ENCODE data around the gene PBRM1.
"Not testable (repeated sequence)": the region's sequence is repeated elsewhere in the genome, so short reads cannot be mapped to it uniquely, and the experiment has no call there.

The PBRM1 gene

DNA sequence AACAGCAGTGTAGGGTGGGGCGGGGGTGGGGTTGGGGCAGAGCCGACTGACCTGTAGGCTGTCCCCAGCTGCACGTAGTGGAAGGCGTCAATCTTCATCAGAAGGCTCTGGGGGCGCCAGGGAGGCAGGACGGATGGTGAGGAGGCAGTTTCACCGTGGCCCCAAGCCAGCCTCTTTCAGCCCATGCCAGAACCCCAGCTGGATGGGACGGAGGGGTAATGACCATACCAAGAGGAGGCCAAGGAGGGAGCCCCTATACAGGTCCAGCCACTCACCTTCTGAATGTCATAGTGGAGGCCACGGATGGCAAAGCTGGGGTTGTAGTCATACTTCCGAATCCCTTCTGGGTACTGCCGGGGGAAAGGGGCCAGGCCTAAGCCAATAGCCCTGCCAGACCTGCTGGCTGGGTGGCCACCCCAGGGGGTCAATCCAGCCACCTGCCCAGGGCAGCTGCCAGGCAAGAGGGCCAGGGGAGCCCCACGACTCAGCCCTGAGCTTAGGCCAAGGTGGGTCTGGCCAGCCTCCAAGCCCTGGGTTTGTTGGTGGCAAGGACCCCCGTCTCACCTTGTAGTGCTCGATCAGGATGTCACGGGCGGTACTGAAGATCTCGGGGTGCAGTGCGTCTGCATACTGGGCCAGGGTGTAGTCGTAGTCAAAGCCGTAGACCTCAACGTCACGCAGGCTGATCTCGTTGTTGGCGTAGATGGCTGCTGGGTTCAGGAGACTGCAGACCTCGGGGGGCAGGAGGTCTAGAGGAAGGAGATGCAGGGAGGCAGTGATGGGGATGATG lies 156.9 kb downstream of the PBRM1 start:
- no peak overlapping the region for H3K27ac ChIP-seq (ENCODE audit: low read length)
- H3K4me1 ChIP-seq (ENCODE audit: control insufficient read depth, insufficient read depth, low read length) = peaks cover 20% of the 10 kb centered on the region
- H3K4me3 ChIP-seq (ENCODE audit: low read length in 2 of 2) = no peak overlapping the region
- no peak overlapping the region for H3K9ac ChIP-seq (ENCODE audit: low read length in 2 of 2)
- no peaks in the 10 kb centered on the region for H3K9me3 ChIP-seq (ENCODE audit: control insufficient read depth in 2 of 2, low read length in 2 of 2)
- H3K36me3 ChIP-seq (ENCODE audit: control insufficient read depth in 2 of 2, insufficient read depth in 2 of 2, low read length in 2 of 2) = peaks cover 0 to 8% of the 10 kb centered on the region in 2 donors
- no peaks in the 10 kb centered on the region for H3K27me3 ChIP-seq (ENCODE audit: control insufficient read depth in 1 of 2, insufficient read depth in 2 of 2, low read length in 2 of 2)

- Histone ChIP-seq H3K9me3 (ENCODE audit: control insufficient read depth in 2 of 2, low read length in 2 of 2) (no peaks in the 10 kb centered on the region), H3K27ac (ENCODE audit: low read length) (no peak overlapping the region), H3K9ac (ENCODE audit: low read length in 2 of 2) (no peak overlapping the region), H3K27me3 (ENCODE audit: control insufficient read depth in 1 of 2, insufficient read depth in 2 of 2, low read length in 2 of 2) (no peaks in the 10 kb centered on the region), H3K4me3 (ENCODE audit: low read length in 2 of 2) (no peak overlapping the region), H3K4me1 (ENCODE audit: control insufficient read depth, insufficient read depth, low read length) (peaks cover 19% of the 10 kb centered on the region), H3K36me3 (ENCODE audit: control insufficient read depth in 2 of 2, insufficient read depth in 2 of 2, low read length in 2 of 2) (peaks cover 0 to 8% of the 10 kb centered on the region in 2 donors)
These were observed 157.8 kb downstream of the PBRM1 start for GRCh38 chr3:52527732-52528585.

GRCh38 chr3:52527039-52527731 lies 158.5 kb downstream of the PBRM1 start:
- Histone ChIP-seq H3K9me3 (ENCODE audit: control insufficient read depth in 2 of 2, low read length in 2 of 2) (no peaks in the 10 kb centered on the region), H3K9ac (ENCODE audit: low read length in 2 of 2) (no peak overlapping the region), H3K27me3 (ENCODE audit: control insufficient read depth in 1 of 2, insufficient read depth in 2 of 2, low read length in 2 of 2) (no peaks in the 10 kb centered on the region), H3K36me3 (ENCODE audit: control insufficient read depth in 2 of 2, insufficient read depth in 2 of 2, low read length in 2 of 2) (peaks cover 0 to 8% of the 10 kb centered on the region in 2 donors), H3K4me1 (ENCODE audit: control insufficient read depth, insufficient read depth, low read length) (peaks cover 14% of the 10 kb centered on the region), H3K27ac (ENCODE audit: low read length) (no peak overlapping the region), H3K4me3 (ENCODE audit: low read length in 2 of 2) (no peak overlapping the region)

DNA sequence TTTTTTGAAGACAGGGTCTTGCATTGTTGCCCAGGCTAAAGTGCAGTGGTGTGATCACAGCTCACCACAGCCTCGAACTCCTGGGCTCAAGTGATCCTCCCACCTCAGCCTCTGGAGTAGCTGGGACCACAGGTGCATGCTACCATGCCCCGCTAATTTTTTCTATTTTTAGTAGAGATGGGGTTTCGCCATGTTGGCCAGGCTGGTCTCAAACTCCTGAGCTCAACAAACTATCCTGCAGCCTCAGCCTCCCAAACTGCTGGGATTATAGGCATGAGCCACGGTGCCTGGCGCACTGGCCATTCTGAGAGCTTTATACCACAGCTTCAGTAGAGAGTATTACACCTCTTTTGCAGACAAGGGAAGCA lies 159.1 kb downstream of the PBRM1 start:
- not testable (repeated sequence) for H3K27me3 ChIP-seq (ENCODE audit: control insufficient read depth in 1 of 2, insufficient read depth in 2 of 2, low read length in 2 of 2); H3K4me3 ChIP-seq (ENCODE audit: low read length in 2 of 2); H3K27ac ChIP-seq (ENCODE audit: low read length); H3K9me3 ChIP-seq (ENCODE audit: control insufficient read depth in 2 of 2, low read length in 2 of 2); H3K9ac ChIP-seq (ENCODE audit: low read length in 2 of 2); H3K36me3 ChIP-seq (ENCODE audit: control insufficient read depth in 2 of 2, insufficient read depth in 2 of 2, low read length in 2 of 2)
- peaks cover 14% of the 10 kb centered on the region for H3K4me1 ChIP-seq (ENCODE audit: control insufficient read depth, insufficient read depth, low read length)

DNA sequence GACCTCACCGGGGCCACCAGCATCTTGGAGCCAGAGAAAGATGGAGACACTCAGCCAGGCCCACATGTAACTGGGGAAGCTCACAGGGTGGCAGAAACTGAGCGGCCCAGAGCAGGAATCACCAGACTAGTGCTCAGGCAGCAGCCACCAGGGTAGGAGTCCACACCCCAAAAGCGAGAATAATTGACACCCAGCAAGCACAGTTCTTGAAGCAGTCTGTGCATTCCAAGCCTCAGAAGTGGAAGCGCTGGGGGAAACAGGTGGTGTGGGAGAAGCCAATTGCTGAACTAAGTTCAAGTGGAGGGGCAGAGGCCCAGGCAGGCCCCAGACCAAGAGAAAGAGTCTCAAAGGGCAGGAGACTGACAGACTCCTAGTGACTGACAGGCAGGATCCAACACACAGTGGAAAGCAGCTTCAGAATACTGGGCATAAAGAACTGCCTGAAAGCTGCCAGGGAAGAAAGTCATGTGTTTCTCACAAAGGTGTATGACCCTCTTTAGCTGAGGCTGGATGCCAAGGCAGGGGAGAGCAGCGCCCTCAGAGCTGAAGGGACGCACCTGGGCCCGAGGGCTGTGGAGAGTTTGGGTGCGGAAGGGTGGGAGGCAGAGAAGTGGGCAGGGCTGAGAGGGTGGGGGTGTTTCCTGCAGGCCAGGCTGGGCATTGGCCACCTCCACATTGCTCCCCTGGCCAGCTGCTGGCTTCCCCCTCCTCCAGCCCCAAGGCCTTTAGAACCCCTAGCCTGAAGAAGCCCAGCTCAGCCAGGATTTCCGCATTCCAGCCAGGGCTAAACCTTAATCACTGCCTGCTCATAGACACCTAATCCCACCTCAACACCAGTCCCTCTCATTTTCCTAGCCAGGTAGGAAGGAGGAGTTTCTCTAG lies 159.8 kb downstream of the PBRM1 start:
- H3K9ac ChIP-seq (ENCODE audit: low read length in 2 of 2) = no peak overlapping the region
- H3K9me3 ChIP-seq (ENCODE audit: control insufficient read depth in 2 of 2, low read length in 2 of 2) = no peaks in the 10 kb centered on the region
- H3K27ac ChIP-seq (ENCODE audit: low read length) = peak overlapping the region; percentile 11
- peaks cover 14% of the 10 kb centered on the region for H3K4me1 ChIP-seq (ENCODE audit: control insufficient read depth, insufficient read depth, low read length)
- H3K27me3 ChIP-seq (ENCODE audit: control insufficient read depth in 1 of 2, insufficient read depth in 2 of 2, low read length in 2 of 2) = no peaks in the 10 kb centered on the region
- no peak overlapping the region for H3K4me3 ChIP-seq (ENCODE audit: low read length in 2 of 2)
- H3K36me3 ChIP-seq (ENCODE audit: control insufficient read depth in 2 of 2, insufficient read depth in 2 of 2, low read length in 2 of 2) = peaks cover 0 to 8% of the 10 kb centered on the region in 2 donors

DNA sequence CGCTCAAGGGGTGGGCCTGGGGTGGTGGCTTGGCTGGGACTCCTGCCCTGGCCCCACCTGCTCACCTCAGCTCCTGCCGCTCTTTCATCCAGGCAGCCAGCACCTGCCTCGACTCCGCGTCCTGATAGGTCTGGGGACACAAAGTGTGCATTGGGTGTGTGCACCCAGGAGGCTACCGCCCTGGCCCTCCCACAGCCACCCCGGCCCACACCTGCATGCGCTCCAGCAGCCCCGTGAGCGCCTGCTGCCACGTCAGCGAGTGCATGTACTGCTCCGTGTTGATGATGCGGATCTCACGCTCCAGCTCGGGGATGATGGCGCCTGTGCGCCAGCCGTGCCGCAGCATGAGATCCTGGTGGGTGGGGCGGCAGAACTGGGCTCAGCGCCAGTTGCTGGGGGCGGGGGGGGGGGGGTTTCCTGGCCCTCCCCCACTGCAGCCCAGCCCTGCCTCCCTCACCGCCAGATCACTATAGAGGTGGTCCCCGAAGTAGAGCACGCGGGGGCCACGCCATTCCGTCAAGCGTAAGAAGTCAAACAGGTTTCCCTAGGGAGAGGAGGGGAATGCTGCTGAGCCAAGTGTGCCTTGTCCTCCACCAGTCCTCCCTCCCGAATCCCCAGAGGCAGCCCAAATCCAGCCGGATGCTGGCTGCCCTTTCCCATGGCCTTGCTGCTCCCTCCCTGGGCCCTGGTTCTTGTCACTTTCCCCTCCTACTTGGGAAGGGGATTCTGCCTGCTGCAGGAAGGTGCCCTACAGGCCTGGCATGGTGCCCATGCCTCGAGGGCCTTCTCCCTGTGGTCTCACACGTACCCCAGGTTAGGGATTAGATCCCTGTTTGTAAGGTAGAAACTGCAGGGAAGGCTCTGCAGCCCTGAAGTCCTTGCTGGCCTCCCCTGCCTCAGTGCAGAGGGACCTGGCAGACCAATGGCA lies 160.7 kb downstream of the PBRM1 start:
- peak overlapping the region; percentile 11 for H3K27ac ChIP-seq (ENCODE audit: low read length)
- no peak overlapping the region for H3K9ac ChIP-seq (ENCODE audit: low read length in 2 of 2)
- no peak overlapping the region for H3K4me3 ChIP-seq (ENCODE audit: low read length in 2 of 2)
- no peaks in the 10 kb centered on the region for H3K9me3 ChIP-seq (ENCODE audit: control insufficient read depth in 2 of 2, low read length in 2 of 2)
- H3K27me3 ChIP-seq (ENCODE audit: control insufficient read depth in 1 of 2, insufficient read depth in 2 of 2, low read length in 2 of 2) = no peaks in the 10 kb centered on the region
- H3K4me1 ChIP-seq (ENCODE audit: control insufficient read depth, insufficient read depth, low read length) = peaks cover 14% of the 10 kb centered on the region
- H3K36me3 ChIP-seq (ENCODE audit: control insufficient read depth in 2 of 2, insufficient read depth in 2 of 2, low read length in 2 of 2) = peaks cover 0 to 8% of the 10 kb centered on the region in 2 donors

DNA sequence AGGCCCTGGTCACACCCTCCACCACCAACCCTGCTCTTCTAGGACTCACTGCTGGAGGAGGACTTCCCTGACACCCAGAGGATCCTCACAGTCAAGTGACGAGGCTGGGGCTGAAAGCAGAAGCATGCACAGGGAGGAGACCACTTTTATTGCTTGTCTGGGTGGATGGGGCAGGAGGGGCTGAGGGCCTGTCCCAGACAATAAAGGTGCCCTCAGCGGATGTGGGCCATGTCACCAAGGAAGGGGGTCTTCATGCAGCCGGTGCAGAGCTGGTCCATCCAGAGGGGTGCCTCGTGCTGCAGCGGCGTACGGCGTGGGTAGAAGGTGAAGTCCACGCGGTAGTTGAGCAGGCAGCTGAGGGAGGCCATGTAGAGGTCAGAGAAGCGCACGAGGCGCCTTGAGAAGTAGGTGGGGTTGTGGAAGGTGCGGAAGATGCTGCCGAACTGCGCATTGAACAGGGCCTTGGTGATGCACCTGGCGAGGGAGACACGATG lies 161.4 kb downstream of the PBRM1 start:
- Histone ChIP-seq H3K4me3 (ENCODE audit: low read length in 2 of 2) (no peak overlapping the region), H3K27ac (ENCODE audit: low read length) (no peak overlapping the region), H3K27me3 (ENCODE audit: control insufficient read depth in 1 of 2, insufficient read depth in 2 of 2, low read length in 2 of 2) (no peaks in the 10 kb centered on the region), H3K4me1 (ENCODE audit: control insufficient read depth, insufficient read depth, low read length) (peaks cover 14% of the 10 kb centered on the region), H3K36me3 (ENCODE audit: control insufficient read depth in 2 of 2, insufficient read depth in 2 of 2, low read length in 2 of 2) (peaks cover 0 to 10% of the 10 kb centered on the region in 2 donors), H3K9me3 (ENCODE audit: control insufficient read depth in 2 of 2, low read length in 2 of 2) (no peaks in the 10 kb centered on the region), H3K9ac (ENCODE audit: low read length in 2 of 2) (no peak overlapping the region)

DNA sequence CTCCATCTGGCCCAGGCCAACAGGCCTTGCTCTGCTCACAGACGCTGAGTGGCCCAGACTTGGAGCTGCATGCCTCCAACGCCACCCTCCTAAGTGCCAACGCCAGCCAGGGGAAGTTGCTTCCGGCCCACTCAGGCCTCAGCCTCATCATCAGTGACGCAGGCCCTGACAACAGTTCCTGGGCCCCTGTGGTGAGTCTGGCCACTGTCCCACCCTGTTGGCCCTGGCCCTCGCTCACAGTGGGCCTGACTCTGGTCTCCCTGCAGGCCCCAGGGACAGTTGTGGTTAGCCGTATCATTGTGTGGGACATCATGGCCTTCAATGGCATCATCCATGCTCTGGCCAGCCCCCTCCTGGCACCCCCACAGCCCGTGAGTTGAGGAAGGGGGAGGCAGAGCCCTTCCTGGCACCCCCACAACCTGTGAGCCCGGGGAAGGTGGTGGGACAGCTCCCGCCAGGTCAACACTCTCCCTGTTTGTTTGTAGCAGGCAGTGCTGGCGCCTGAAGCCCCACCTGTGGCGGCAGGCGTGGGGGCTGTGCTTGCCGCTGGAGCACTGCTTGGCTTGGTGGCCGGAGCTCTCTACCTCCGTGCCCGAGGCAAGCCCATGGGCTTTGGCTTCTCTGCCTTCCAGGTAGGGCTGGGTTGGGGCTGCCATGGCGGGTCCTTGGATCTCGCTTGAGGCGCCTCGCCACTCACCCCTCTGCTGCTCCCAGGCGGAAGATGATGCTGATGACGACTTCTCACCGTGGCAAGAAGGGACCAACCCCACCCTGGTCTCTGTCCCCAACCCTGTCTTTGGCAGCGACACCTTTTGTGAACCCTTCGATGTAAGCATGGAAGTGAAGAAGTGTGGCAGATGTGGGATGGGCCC lies 162.1 kb downstream of the PBRM1 start:
- Histone ChIP-seq H3K36me3 (ENCODE audit: control insufficient read depth in 2 of 2, insufficient read depth in 2 of 2, low read length in 2 of 2) (peaks cover 0 to 7% of the 10 kb centered on the region in 2 donors), H3K4me3 (ENCODE audit: low read length in 2 of 2) (no peak overlapping the region), H3K9me3 (ENCODE audit: control insufficient read depth in 2 of 2, low read length in 2 of 2) (no peaks in the 10 kb centered on the region), H3K27me3 (ENCODE audit: control insufficient read depth in 1 of 2, insufficient read depth in 2 of 2, low read length in 2 of 2) (no peaks in the 10 kb centered on the region), H3K9ac (ENCODE audit: low read length in 2 of 2) (no peak overlapping the region), H3K4me1 (ENCODE audit: control insufficient read depth, insufficient read depth, low read length) (peaks cover 14% of the 10 kb centered on the region), H3K27ac (ENCODE audit: low read length) (no peak overlapping the region)
